Tibial nerve (tissue), 3 donors: ENCODE data around the gene WIPF3.

Experiments
- POLR2A ChIP-seq, 2 donors: fragments of 450-650 bp; IDR thresholded peaks; one replicate each; pipeline ENCODE4 v1.6.1; 2017; ENCODE audit warnings: antibody characterized with exemption in 2 of 2, mild to moderate bottlenecking in 2 of 2, moderate library complexity in 2 of 2
- TF ChIP-seq, protein P1 (sequence below), 5 experiments: fragments of 200-600 bp in 3 of 5; fragments of 450-650 bp in 2 of 5; sonication (generic) in 3 of 5; IDR thresholded peaks; one replicate each; pipeline ENCODE4 v1.5.1; 2016 to 2019; ENCODE audit warnings: antibody characterized with exemption in 5 of 5, mild to moderate bottlenecking in 3 of 5, moderate library complexity in 2 of 5

DNA sequence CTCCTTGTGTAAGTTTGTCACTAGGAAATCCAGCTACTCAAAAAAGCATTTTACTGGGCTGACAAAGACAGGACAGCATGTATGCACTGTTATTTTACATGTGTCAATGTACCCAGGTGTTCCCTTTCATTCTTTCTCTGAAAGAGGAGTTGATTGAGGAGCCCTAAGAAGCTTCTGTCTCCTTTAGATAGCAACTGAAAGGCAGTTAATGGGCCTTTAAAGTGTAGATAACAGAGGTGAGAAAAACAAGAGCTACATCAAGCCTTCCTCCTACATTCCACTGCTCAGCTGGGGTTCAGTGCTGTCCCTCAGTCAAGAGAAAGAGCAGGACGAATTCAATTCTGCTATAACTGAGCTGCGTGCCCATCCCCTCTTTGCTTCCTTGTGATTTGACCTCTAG lies 12.8 kb upstream of the WIPF3 start:
- TF ChIP-seq, protein P1, sequence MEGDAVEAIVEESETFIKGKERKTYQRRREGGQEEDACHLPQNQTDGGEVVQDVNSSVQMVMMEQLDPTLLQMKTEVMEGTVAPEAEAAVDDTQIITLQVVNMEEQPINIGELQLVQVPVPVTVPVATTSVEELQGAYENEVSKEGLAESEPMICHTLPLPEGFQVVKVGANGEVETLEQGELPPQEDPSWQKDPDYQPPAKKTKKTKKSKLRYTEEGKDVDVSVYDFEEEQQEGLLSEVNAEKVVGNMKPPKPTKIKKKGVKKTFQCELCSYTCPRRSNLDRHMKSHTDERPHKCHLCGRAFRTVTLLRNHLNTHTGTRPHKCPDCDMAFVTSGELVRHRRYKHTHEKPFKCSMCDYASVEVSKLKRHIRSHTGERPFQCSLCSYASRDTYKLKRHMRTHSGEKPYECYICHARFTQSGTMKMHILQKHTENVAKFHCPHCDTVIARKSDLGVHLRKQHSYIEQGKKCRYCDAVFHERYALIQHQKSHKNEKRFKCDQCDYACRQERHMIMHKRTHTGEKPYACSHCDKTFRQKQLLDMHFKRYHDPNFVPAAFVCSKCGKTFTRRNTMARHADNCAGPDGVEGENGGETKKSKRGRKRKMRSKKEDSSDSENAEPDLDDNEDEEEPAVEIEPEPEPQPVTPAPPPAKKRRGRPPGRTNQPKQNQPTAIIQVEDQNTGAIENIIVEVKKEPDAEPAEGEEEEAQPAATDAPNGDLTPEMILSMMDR (IDR thresholded peaks at IDR 0.05) = no peak
- TF ChIP-seq POLR2A (IDR thresholded peaks at IDR 0.05) = no peak
